AG08396 (cell line): Measurements from ENCODE around the gene CNTNAP4.

Source experiments
- DNase-seq: peaks from one replicate; pipeline ENCODE4 v3.0.0; 2012; ENCODE audit warnings: low spot score, mixed read lengths

CNTNAP4 gene

DNA sequence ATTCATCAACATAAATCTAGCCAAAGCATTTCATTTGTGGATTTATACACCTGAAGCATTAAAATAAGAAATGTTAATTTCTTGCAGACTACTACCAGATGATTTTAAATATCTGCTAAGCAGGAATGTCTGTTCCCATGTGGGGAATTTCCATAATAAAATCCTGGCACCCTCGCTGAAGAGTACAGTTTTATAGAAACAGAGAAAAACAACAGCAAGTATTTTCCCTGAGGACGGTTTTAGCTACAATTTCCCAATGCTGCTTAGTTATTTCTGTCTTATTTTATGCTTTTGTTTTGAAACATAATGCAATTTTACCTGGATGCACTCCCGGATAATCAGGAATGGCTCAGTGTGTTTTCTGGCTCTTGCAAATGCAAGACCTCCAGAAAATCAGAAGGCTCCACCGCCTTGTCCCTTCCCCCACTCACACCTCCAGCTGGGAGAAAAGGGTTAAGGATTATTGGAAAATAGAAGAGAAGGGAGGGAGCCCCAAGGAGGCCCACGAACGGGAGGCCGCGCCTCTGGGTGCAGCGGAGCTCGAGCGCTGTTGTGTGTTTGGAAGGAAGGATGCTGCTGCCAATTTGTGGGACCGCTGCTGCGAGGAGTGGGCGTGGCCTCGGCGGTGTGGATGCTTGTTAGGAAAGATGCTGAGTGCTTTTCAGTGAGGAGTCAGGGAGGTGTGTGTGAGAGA is at the start of gene CNTNAP4:
Gene CNTNAP4, plus strand, starts transcription at position 657 of the 694 bp plus-strand sequence. CDS start 262 bp downstream, outside the sequence.
- DNase-seq = no peak

- no peak for DNase-seq
Measured at GRCh38 chr16:76228546-76229146, 48.6 kb upstream of the CNTNAP4 start.

DNA sequence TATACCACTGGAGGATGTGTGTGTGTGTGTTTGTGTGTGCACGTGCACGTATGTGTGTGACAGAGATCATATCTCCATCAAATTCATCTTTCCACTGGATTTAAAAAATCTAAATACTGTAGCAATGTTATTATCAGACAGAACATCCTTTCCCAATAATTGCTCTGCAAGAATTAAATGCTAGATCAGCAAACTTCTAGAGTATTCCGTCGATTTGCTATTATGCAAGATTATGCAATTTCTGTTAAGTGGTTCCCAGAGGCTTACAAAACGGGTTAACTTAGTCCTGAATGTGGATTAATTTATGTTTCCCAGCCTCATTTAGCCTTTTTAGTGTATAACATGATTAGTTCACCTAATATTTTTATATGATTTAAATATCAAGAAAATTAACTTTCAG is 44.5 kb upstream of the CNTNAP4 start:
- no peak for DNase-seq

GRCh38 chr16:76235025-76235424 is 42.2 kb upstream of the CNTNAP4 start:
- DNase-seq = no peak

- DNase-seq = no peak
Measured at GRCh38 chr16:76235426-76235825, 41.8 kb upstream of the CNTNAP4 start.

GRCh38 chr16:76237471-76237870 is 39.7 kb upstream of the CNTNAP4 start:
- DNase-seq = no peak

DNA sequence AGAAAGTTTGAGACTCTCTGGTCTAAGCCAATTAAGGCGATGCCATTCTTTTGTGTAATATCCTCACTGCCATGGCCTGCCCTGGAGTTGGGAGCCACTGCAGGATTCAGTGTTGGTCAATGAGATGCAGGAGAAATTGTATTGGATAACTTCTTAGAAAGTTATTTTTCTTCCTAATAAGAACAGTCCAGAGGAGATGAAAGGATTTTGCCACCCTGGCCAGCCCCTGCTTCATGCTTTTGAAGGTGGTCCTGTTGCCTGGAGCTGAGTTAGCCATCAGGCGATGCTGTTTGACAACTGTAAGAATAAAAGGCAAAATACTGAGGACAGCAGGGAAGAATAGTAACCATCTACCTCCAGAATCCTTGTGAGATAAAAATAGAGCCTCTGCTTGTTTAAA is 35.4 kb upstream of the CNTNAP4 start:
- DNase-seq = no peak

GRCh38 chr16:76243620-76244019 is 33.6 kb upstream of the CNTNAP4 start:
- DNase-seq = no peak

GRCh38 chr16:76246587-76246986 is 30.6 kb upstream of the CNTNAP4 start:
- DNase-seq = no peak

- DNase-seq = no peak
Measured at GRCh38 chr16:76265434-76266045, 11.7 kb upstream of the CNTNAP4 start.

DNA sequence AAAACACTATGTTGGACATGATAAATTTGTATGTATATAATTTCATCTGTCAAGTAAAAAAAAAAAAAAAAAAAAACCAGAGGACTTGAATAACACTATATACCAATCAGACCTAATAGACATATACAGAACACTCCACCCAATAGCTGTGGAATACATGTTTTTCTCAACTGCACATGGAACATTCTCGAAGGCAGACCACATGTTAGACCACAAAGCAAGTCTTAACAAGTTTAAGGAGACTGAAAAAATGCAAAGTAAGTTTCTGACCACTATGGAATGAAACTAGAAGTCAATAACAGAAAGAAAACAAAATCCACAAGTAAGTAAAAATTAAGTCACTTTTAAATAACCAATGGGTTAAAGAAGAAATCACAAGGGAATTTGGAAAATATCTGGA is 8.4 kb upstream of the CNTNAP4 start:
- DNase-seq = no peak

GRCh38 chr16:76277460-76278030 is 344 bp downstream of the CNTNAP4 start:
- no peak for DNase-seq

DNA sequence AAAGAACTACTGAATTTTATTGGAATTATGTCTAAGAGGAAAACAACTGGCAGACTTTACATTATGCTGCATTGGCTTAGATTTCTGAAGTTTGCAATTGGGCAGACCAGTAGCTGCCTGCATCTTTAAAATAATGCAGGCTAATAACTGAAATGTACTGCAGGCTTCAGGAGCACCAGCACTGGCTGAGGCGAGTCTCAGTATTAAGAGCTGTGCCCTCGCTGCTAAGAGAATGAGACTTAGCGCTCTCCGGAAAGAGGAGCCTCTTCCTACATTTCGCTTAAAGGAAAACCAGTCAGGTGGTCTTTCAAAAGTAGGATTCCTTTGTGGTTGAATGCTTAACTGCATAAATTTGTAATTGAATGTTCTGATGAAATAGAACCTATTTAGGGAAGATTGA is 885 bp downstream of the CNTNAP4 start:
- DNase-seq = no peak

GRCh38 chr16:76278980-76279379 is 1.8 kb downstream of the CNTNAP4 start:
- no peak for DNase-seq

GRCh38 chr16:76280421-76281215 is 3.4 kb downstream of the CNTNAP4 start:
- no peak for DNase-seq

DNA sequence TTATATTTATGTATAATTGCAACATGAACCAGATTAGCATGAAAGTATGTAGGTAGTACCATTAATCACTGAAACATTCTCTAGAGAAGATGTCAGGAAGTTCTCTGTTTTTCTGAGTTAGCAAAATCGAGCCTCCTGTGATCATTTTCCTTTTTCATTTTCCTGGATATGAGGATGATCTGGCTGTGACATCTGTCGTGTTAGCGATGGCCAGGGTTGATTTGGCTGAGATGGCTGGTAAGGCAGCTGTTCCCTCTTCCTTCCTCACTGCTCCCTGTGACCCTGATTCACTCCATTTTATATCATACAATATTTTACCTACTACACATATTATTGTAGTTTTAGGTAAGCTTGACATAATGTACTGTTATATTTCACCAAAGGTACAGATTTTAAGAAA is 10.3 kb downstream of the CNTNAP4 start:
- DNase-seq = no peak

DNA sequence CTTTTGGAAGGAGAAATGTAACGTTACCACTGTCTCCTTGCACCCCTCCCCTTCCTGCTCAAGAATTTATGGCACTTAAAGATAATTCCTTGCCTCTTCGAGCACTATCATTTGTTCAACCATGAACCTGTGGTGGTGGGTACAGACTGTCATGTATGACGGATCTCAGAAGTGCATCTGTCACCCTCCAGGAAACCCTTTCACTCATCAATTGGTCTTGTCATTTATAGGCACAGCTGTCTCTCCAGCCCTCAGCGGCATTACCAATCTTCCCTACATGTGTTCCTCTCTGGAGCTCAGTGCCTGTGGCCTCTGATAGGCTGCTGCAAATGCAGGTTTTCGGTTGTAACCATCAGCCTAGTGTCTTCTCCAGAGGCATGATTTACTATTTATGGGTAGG is 15.0 kb downstream of the CNTNAP4 start:
- no peak for DNase-seq

GRCh38 chr16:76293980-76294379 is 16.8 kb downstream of the CNTNAP4 start:
- DNase-seq = no peak

DNA sequence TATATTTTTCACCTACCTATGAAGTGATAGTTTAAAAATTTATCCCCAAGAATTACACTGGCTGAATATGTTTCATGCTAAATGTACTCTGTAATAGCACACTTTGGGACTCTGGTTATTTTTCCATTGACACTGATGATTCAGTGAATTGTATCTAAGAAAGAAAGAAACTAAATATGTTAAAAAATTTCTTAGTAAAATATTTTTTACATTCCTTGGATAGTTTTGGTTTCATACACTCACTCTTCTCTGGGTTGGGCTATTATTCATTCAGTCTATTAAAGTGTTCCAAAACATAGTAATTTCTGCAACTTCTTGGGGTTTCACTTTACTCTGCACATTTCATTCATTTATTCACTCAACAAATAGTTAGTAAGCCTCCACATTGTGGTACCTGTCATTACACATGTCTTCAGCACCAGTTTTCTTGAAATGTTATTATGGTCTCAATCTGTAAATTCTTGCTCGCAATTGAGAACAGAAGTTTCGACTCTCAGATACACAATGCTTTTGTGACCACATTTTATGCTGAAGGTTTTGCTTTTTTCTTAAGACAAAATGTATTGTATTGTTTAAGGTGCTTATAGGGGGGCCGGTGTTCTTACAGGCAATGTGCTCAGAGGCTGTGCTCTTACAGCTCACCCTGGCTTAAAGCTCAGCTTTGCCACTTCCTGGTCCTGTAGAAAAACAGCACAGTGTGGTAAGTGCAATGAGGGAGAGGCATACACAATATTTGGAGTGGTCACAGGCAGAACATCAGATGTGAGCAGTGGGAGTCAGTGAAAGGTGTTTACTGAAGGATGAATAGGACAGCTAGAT is 17.4 kb downstream of the CNTNAP4 start:
- no peak for DNase-seq

DNA sequence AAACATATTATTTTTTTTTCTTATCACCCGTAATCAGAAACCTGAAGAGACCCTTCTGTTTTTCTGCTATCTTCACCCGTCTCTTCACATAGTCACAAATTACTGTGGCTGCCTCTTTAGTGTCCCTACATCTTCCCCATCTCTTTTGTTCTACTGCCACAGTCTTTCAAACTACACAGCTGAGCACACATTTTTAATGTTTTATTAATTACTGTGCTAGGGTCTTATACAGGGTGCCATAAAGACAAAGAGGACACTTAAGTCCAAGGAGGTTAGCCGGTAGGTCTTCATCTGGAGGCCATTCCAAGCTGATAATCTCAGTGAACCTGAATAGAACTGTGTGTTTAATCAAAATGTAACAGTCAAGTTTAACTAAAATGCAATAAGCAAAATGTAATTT is 20.7 kb downstream of the CNTNAP4 start:
- no peak for DNase-seq

GRCh38 chr16:76303637-76304314 is 26.6 kb downstream of the CNTNAP4 start:
- DNase-seq = no peak
